ENCODE data around the gene CHD9.
"Not testable (repeated sequence)": the region's sequence is repeated elsewhere in the genome, so short reads cannot be mapped to it uniquely, and the experiment has no call there.

The CHD9 gene

DNA sequence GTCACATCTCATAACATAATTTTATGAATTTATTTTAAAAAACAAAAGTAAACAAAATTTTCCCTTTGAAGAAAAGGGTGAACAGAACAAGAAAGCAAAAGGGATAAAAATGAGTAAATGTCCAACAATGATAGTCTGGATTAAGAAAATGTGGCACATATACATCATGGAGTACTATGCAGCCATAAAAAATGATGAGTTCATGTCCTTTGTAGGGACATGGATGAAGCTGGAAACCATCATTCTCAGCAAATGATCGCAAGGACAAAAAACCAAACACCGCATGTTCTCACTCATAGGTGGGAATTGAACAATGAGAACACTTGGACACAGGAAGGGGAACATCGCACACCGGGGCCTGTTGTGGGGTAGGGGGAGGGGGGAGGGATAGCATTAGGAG lies 3.5 kb upstream of the CHD9 start:
- not testable (repeated sequence) for DNase-seq

DNA sequence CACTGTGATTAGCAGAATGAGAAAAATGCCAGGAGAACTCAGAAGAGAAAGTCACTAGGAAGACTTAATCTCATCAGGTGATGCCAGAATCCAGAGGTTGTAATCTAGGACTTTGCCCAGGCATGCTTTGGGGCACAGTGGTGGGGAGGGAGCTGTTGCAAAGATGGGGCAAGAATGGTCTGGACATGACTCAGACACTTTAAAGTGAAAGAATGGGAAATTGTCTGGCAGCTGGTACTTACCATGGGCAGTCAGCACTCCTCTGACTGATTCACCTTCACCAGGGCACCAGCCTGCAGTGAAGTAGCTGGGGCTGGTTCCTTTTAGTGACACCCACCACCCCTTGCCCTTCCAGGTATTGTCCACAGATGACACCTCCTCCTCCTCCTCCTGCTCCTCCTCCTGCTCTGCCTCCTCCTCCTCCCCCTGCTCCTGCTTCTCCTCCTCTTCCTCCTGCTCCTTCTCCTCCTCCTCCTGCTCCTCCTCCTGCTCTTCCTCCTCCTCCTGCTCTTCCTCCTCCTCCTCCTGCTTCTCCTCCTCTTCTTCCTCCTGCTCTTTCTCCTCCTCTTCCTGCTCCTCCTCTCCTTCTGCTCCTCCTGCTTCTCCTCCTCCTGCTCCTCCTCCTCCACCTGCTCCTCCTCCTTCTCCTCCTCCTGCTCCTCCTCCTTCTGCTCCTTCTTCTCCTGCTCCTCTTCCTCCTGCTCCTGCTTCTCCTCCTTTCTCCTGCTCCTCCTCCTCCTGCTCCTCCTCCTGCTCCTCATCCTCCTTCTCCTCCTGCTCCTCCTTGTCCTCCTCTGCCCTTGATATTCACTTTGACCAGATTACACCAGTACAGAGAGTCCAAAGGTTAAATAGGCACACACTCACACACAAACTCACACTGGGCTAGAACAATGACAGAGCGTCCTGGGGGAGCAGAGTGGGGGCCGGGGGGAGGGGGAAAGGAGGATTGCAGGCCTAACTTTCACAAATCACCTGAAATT lies 2.0 kb upstream of the CHD9 start, which contains the start of gene CHD9NB:
Gene CHD9NB, minus strand, starts transcription at position 379 of the 983 bp plus-strand sequence. CDS start 8,739 bp downstream, outside the sequence.
- DNase-seq: peak; percentile 42

DNA sequence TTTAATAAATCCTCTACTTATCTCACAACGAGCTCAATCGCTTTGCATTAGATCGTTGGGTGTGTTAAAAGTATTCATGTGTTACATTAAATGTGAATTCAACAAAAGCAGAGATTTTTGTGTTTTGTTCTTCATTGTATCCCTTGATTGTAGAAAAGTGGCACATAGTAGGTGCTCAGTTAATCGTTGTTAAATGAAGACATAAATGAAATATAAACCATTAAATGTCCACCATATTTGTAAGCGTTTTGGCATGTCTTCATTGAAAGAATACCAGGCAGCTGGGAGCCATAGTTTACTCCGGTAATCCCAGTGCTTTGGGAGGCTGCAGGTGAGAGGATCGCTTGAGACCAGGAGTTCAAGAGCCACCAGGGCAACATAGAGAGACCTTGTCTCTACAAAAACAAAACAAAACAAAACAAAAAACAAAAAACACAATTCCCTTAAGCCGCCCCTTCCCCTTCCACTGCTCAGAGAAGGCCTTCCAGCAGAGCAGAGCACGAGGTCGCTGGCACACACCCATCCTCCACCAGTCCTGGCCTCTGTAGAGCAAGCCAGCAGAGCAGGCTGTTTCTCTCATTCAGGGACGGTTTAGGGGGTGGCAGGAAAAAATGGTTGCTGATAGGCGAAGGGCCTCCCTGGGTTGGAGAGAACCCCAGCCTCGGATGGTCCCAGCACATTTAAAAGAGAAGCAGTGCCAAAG lies 673 bp upstream of the CHD9 start:
- peak; percentile 77 for DNase-seq

DNA sequence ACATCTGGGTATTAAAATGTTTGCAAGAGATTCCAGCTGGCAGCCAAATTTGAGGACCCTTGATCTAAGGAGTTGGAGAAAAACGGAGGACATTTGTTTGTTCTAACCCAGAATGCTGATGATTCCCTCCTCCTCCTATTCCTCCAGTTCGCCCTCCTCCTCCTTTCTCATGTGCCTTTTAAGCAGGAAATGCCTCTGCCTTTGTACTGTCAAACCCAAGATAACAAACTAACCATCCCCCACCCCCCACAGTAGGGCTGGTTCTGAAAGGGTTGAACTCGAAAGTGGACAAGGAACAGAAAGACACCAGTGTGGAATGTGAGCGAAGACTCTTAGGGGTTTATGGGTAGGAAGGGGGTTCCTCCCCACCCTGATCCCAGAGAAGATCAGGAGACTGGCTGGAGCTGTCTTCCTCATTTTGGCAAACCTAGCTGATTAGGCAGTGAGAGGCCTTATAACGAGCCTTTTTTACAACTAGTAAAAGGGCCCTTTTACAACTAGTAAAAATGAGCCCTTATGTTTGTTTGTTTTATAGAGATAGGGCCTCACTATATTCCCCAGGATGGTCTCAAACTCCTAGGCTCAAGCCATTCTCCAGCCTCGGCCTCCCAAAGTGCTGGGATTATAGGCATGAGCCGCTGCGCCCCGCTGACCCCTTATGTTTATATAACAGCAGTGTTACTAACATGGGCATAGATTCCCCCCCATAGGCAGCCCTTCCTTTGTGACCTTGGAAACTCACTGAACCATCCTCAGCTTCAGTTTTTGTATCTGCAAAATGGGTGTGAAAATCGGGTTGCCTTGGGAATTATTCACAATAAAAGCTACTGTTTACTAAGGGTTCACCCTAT lies 975 bp downstream of the CHD9 start:
- DNase-seq: peak; percentile 64

DNA sequence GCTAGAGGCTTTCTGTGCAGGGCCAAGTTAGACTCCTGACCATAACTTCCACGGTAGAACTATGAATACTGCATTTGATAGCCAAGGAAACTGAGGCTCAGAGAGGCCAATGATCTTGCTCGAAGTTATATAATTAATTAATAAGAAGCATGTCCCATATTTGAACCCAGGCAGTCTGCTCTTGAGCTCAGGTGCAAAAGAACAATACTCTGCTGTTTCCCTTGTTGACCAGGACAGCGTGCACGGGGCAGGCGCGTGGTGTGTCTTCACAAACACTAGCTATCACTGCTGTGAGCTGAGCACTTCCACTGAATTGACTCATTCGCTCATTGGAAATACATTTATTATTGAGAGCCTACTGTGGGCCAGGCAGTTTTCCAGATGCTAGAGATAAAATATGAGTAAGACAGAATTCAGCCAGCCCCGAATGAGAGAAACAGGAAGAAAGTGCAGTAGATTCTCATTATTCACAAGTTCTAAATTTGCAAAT lies 1.6 kb downstream of the CHD9 start:
- no peak for DNase-seq

GRCh38 chr16:53057658-53058057 lies 2.9 kb downstream of the CHD9 start:
- no peak for DNase-seq

- no peak for DNase-seq
Observed at GRCh38 chr16:53058441-53058840, 3.6 kb downstream of the CHD9 start.

DNA sequence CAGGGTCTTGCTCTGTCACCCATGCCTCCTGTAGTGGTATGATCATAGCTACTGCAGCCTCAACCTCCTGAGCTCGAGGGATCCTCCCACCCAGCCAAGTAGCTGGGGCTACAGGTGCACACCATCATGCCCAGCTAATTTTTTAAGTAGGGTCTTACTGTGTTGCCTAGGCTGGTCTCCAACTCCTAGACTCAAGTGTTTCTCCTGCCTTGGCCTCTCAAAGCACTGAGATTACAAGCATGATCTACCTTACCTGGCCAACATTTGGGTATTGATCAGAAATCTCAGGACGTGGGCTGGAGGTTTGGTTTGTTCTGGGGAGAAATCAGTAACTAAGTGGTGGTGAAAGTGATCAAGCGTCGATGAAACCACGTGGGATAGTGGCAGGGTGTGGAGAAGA lies 4.1 kb downstream of the CHD9 start:
- DNase-seq: no peak

GRCh38 chr16:53059672-53060071 lies 4.9 kb downstream of the CHD9 start:
- no peak for DNase-seq

GRCh38 chr16:53061256-53061655 lies 6.5 kb downstream of the CHD9 start:
- DNase-seq: no peak

DNA sequence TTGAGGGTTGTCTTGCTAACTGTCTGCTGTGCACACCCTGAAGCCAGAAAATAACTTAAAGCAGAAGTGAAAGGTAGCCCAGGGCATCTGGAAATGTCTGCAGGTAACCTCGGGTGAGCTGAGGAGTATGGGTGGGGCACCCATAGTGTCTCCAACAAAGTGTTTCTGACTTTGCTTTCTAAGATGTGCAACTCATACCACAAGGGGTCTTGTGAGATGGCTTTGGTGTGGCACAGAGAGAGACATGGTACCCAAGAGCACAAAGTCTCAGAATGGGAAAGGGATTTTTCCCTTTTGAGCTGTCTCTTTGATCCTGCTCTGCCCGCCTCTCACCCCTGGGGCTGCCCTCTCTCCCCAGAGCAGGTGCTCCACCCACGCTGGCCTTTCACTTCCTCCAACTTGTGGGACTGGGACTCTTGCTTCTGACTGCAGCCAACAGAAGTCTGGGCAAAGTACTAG lies 6.9 kb downstream of the CHD9 start:
- no peak for DNase-seq

- no peak for DNase-seq
Observed at GRCh38 chr16:53064081-53064578, 9.3 kb downstream of the CHD9 start.

- DNase-seq: no peak
Observed at GRCh38 chr16:53065461-53066061, 10.8 kb downstream of the CHD9 start.

DNA sequence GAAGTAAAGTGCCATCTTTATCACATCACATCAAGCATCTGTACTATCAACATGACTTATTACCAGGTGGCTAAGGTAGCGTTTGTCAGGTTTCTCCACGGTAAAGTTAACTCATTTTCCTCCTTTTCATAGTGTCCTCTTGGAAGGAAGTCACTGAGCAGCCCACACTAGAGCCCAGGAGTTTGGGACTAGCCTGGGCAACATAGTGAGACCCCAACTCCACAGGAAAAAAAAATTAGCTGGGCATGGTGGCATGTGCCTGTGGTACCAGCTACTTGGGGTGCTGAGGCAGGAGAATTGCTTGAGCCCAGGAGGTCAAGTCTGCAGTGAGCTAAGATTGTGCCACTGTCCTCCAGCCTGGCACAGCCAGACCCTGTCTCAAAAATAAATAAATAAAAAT lies 12.9 kb downstream of the CHD9 start:
- no peak for DNase-seq

DNA sequence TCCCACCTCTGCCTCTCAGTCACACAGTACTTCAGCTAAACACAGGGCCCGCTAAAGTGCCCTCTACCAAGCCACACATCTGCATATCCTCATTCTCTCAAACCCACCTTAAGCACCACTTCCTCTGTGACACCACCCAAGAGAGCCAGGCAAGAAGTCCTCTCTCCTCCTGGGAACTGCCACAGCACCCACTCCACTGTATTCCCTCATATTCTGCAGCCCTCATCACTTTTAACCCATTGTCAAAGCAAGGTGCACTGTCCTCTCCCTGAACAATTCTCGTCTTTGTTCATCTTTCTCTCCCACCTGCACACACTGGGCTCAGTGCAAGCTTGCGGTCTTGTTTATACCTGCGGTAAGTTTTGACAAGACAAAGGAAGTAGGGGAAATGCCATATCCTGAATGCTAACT lies 13.6 kb downstream of the CHD9 start:
- no peak for DNase-seq

GRCh38 chr16:53069772-53070171 lies 15.0 kb downstream of the CHD9 start:
- no peak for DNase-seq

GRCh38 chr16:53071748-53072301 lies 17.0 kb downstream of the CHD9 start:
- peak; percentile 95 for DNase-seq

DNA sequence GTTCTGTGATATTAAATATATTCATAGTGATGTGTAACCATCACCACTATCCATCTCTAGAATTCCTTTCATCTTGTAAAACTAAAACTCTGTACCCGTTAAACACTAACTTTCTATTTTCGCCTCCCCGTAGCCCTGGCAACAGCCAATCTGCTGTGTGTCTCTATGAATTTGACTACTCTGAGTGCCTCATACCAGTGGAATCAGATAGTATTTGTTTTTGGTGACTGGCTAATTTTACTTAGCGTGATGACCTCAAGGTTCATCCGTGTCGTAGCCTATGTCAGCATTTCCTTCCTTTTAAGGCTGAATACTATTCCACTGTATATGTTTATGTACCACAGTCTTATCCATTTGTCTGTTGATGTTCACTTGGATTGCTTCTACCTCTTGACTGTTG lies 18.2 kb downstream of the CHD9 start:
- no peak for DNase-seq

- not testable (repeated sequence) for DNase-seq
Observed at GRCh38 chr16:53074296-53074695, 19.5 kb downstream of the CHD9 start.

GRCh38 chr16:53075461-53075860 lies 20.7 kb downstream of the CHD9 start:
- DNase-seq: not testable (repeated sequence)

- no peak for DNase-seq
Observed at GRCh38 chr16:53078247-53078646, 23.5 kb downstream of the CHD9 start.
